ENCODE data around the gene METTL21C. TPM values are rescaled to one million over a fixed set of nuclear protein-coding genes. Genes with fewer than 3 reads are reported as not detected.

METTL21C gene
- polyA plus RNA-seq, 1 donor from 2014 or later: not detected

GRCh38 chr13:102651392-102651791, 43.5 kb downstream of the METTL21C start:
- no peak for TF ChIP-seq MXI1 (conservative IDR thresholded peaks at IDR 0.05; ENCODE audit: poor library complexity, severe bottlenecking)
- TF ChIP-seq POLR2AphosphoS5 (IDR thresholded peaks at IDR 0.05): no peak
- TF ChIP-seq EP300 (conservative IDR thresholded peaks at IDR 0.05; ENCODE audit: poor library complexity, severe bottlenecking): no peak
- no peak for TF ChIP-seq SMC3 (conservative IDR thresholded peaks at IDR 0.05; ENCODE audit: poor library complexity)
- no peak for TF ChIP-seq EZH2 (IDR thresholded peaks at IDR 0.05; ENCODE audit: borderline replicate concordance, insufficient read depth, low read length, poor library complexity, severe bottlenecking)
- no peak for TF ChIP-seq CTCF (IDR thresholded peaks at IDR 0.05; ENCODE audit: poor library complexity, severe bottlenecking)
- no peak for TF ChIP-seq REST (IDR thresholded peaks at IDR 0.05; ENCODE audit: borderline replicate concordance)
- no peak for TF ChIP-seq RAD21 (conservative IDR thresholded peaks at IDR 0.05)
- no peak for TF ChIP-seq TAF1 (IDR thresholded peaks at IDR 0.05; ENCODE audit: low read depth)
- H3K36me3 ChIP-seq (ENCODE audit: insufficient read depth, low read length): no peaks in the 10 kb centered on the region
- no peak overlapping the region for H2AFZ ChIP-seq (ENCODE audit: low read depth, low read length)
- no peaks in the 10 kb centered on the region for H3K9me3 ChIP-seq (ENCODE audit: low read length)
- H3K9ac ChIP-seq (ENCODE audit: low read length): no peak overlapping the region
- H3F3A ChIP-seq (ENCODE audit: insufficient read depth, low read length, poor library complexity, severe bottlenecking): no peaks in the 10 kb centered on the region
- no peaks in the 10 kb centered on the region for H3K79me2 ChIP-seq (replicated peaks; ENCODE audit: insufficient read depth, low read length)
- H3K27ac ChIP-seq (ENCODE audit: low read length): no peak overlapping the region
- H4K20me1 ChIP-seq (ENCODE audit: insufficient read depth): no peaks in the 10 kb centered on the region
- H3K9me2 ChIP-seq (ENCODE audit: insufficient read depth, low read length): no peaks in the 10 kb centered on the region
- H3K27me3 ChIP-seq (ENCODE audit: insufficient read depth, low read depth, low read length): no peaks in the 10 kb centered on the region
- no peak overlapping the region for H3K4me3 ChIP-seq (ENCODE audit: low read length)
- H3K4me2 ChIP-seq (ENCODE audit: low read length): no peak overlapping the region

- Histone ChIP-seq H3F3A (ENCODE audit: insufficient read depth, low read length, poor library complexity, severe bottlenecking) (no peaks in the 10 kb centered on the region), H3K27ac (ENCODE audit: low read length) (no peak overlapping the region), H3K36me3 (ENCODE audit: insufficient read depth, low read length) (no peaks in the 10 kb centered on the region), H2AFZ (ENCODE audit: low read depth, low read length) (no peak overlapping the region), H3K4me2 (ENCODE audit: low read length) (no peak overlapping the region), H3K9ac (ENCODE audit: low read length) (no peak overlapping the region), H3K79me2 (replicated peaks; ENCODE audit: insufficient read depth, low read length) (no peaks in the 10 kb centered on the region), H3K9me3 (ENCODE audit: low read length) (no peaks in the 10 kb centered on the region), H3K27me3 (ENCODE audit: insufficient read depth, low read depth, low read length) (no peaks in the 10 kb centered on the region), H3K4me3 (ENCODE audit: low read length) (no peak overlapping the region), H4K20me1 (ENCODE audit: insufficient read depth) (no peaks in the 10 kb centered on the region), H3K9me2 (ENCODE audit: insufficient read depth, low read length) (no peaks in the 10 kb centered on the region)
- TF ChIP-seq MXI1 (conservative IDR thresholded peaks at IDR 0.05; ENCODE audit: poor library complexity, severe bottlenecking) (no peak), TAF1 (IDR thresholded peaks at IDR 0.05; ENCODE audit: low read depth) (no peak), SMC3 (conservative IDR thresholded peaks at IDR 0.05; ENCODE audit: poor library complexity) (no peak), RAD21 (conservative IDR thresholded peaks at IDR 0.05) (no peak), POLR2AphosphoS5 (IDR thresholded peaks at IDR 0.05) (no peak)
These were observed 44.4 kb downstream of the METTL21C start for GRCh38 chr13:102650444-102650843.

Data from neural cell (in vitro differentiated cells).